ENCODE data around the gene USP2.
"Not testable (repeated sequence)": the region's sequence is repeated elsewhere in the genome, so short reads cannot be mapped to it uniquely, and the experiment has no call there.

Gene USP2

GRCh38 chr11:119414734-119415133 is 33.2 kb upstream of the USP2 start:
- POLR2A ChIA-PET: no interaction called here
- no peak for DNase-seq (ENCODE audit: extremely low spot score)
- CTCF ChIA-PET: interaction anchor here (0.7 kb wide), 1 partner anchor 40 kb away, joined by 3 read pairs; no protein-coding TSS in a partner anchor
- TF ChIP-seq CTBP1 (IDR thresholded peaks at IDR 0.05; ENCODE audit: borderline replicate concordance): no peak
- TF ChIP-seq FOXK2 (IDR thresholded peaks at IDR 0.05): no peak

GRCh38 chr11:119414321-119414720 is 32.8 kb upstream of the USP2 start:
- DNase-seq (ENCODE audit: extremely low spot score): no peak
- TF ChIP-seq HDGF (IDR thresholded peaks at IDR 0.05; ENCODE audit: borderline replicate concordance): no peak
- no peak for TF ChIP-seq PKNOX1 (IDR thresholded peaks at IDR 0.05)
- no peak for TF ChIP-seq CTBP1 (IDR thresholded peaks at IDR 0.05; ENCODE audit: borderline replicate concordance)
- POLR2A ChIA-PET: no interaction called here
- CTCF ChIA-PET: no interaction called here

- ChIA-PET POLR2A (no interaction called here), CTCF (no interaction called here)
- no peak for DNase-seq (ENCODE audit: extremely low spot score)
- TF ChIP-seq NFRKB (IDR thresholded peaks at IDR 0.05): no peak
- TF ChIP-seq ELF4 (IDR thresholded peaks at IDR 0.05): no peak
- TF ChIP-seq FOXA1 (IDR thresholded peaks at IDR 0.05): no peak
- TF ChIP-seq ARNT (IDR thresholded peaks at IDR 0.05): no peak
- no peak for TF ChIP-seq CTBP1 (IDR thresholded peaks at IDR 0.05; ENCODE audit: borderline replicate concordance)
- TF ChIP-seq SUZ12 (IDR thresholded peaks at IDR 0.05): no peak
- TF ChIP-seq FOXK2 (IDR thresholded peaks at IDR 0.05): no peak
- no peak for TF ChIP-seq BHLHE40 (IDR thresholded peaks at IDR 0.05; ENCODE audit: borderline replicate concordance)
- no peak for TF ChIP-seq FOXM1 (IDR thresholded peaks at IDR 0.05; ENCODE audit: borderline replicate concordance)
- no peak for TF ChIP-seq L3MBTL2 (conservative IDR thresholded peaks at IDR 0.05)
Measured at GRCh38 chr11:119412072-119412471, 30.6 kb upstream of the USP2 start.

- POLR2A ChIA-PET: no interaction called here
- DNase-seq (ENCODE audit: extremely low spot score): peak; percentile 1
- TF ChIP-seq FOXM1 (IDR thresholded peaks at IDR 0.05; ENCODE audit: borderline replicate concordance) (no peak), TARDBP (IDR thresholded peaks at IDR 0.05) (no peak), ELF4 (IDR thresholded peaks at IDR 0.05) (no peak)
- CTCF ChIA-PET: interaction anchor here (1.0 kb wide), 1 partner anchor 23 kb away, joined by 3 read pairs; no protein-coding TSS in a partner anchor
Measured at GRCh38 chr11:119410501-119410900, 29.0 kb upstream of the USP2 start.

- POLR2A ChIA-PET: no interaction called here
- DNase-seq (ENCODE audit: extremely low spot score): peak; percentile 2
- no peak for TF ChIP-seq PKNOX1 (IDR thresholded peaks at IDR 0.05)
- no peak for TF ChIP-seq ARNT (IDR thresholded peaks at IDR 0.05)
- TF ChIP-seq FOXM1 (IDR thresholded peaks at IDR 0.05; ENCODE audit: borderline replicate concordance): no peak
- no peak for TF ChIP-seq CTBP1 (IDR thresholded peaks at IDR 0.05; ENCODE audit: borderline replicate concordance)
- CTCF ChIA-PET: interaction anchor here (1.0 kb wide), 1 partner anchor 24 kb away, joined by 3 read pairs; no protein-coding TSS in a partner anchor
Measured at GRCh38 chr11:119409731-119410130, 28.2 kb upstream of the USP2 start.

- TF ChIP-seq HDGF (IDR thresholded peaks at IDR 0.05; ENCODE audit: borderline replicate concordance): no peak
- TF ChIP-seq ZNF384 (IDR thresholded peaks at IDR 0.05): no peak
- TF ChIP-seq CTBP1 (IDR thresholded peaks at IDR 0.05; ENCODE audit: borderline replicate concordance): no peak
- no peak for TF ChIP-seq PKNOX1 (IDR thresholded peaks at IDR 0.05)
- no peak for TF ChIP-seq FOXA1 (IDR thresholded peaks at IDR 0.05)
- CTCF ChIA-PET: no interaction called here
- POLR2A ChIA-PET: no interaction called here
- no peak for DNase-seq (ENCODE audit: extremely low spot score)
Measured at GRCh38 chr11:119406005-119406404, 24.5 kb upstream of the USP2 start.

- POLR2A ChIA-PET: interaction anchor here (1.1 kb wide), 1 partner anchor 12 kb away, joined by 3 read pairs; no protein-coding TSS in a partner anchor
- DNase-seq (ENCODE audit: extremely low spot score); CTCF ChIA-PET: not testable (repeated sequence)
Measured at GRCh38 chr11:119405448-119405847, 24.0 kb upstream of the USP2 start.

GRCh38 chr11:119404872-119405271 is 23.4 kb upstream of the USP2 start:
- DNase-seq (ENCODE audit: extremely low spot score): no peak
- CTCF ChIA-PET: interaction anchor here (0.6 kb wide), 1 partner anchor 49 kb away, joined by 3 read pairs; no protein-coding TSS in a partner anchor
- POLR2A ChIA-PET: interaction anchor here (1.1 kb wide), 1 partner anchor 12 kb away, joined by 3 read pairs; no protein-coding TSS in a partner anchor
- no peak for TF ChIP-seq PKNOX1 (IDR thresholded peaks at IDR 0.05)
- no peak for TF ChIP-seq ARNT (IDR thresholded peaks at IDR 0.05)
- TF ChIP-seq FOXK2 (IDR thresholded peaks at IDR 0.05): no peak
- TF ChIP-seq ZNF384 (IDR thresholded peaks at IDR 0.05): no peak
- no peak for TF ChIP-seq NFRKB (IDR thresholded peaks at IDR 0.05)
- no peak for TF ChIP-seq LEF1 (IDR thresholded peaks at IDR 0.05; ENCODE audit: borderline replicate concordance)
- TF ChIP-seq FOXM1 (IDR thresholded peaks at IDR 0.05; ENCODE audit: borderline replicate concordance): no peak
- no peak for TF ChIP-seq ELF4 (IDR thresholded peaks at IDR 0.05)
- TF ChIP-seq TARDBP (IDR thresholded peaks at IDR 0.05): no peak
- no peak for TF ChIP-seq CTBP1 (IDR thresholded peaks at IDR 0.05; ENCODE audit: borderline replicate concordance)
- no peak for TF ChIP-seq FOXA1 (IDR thresholded peaks at IDR 0.05)
- no peak for TF ChIP-seq SP1 (IDR thresholded peaks at IDR 0.05)
- TF ChIP-seq BHLHE40 (IDR thresholded peaks at IDR 0.05; ENCODE audit: borderline replicate concordance): no peak
- TF ChIP-seq SUZ12 (IDR thresholded peaks at IDR 0.05): no peak
- no peak for TF ChIP-seq HDGF (IDR thresholded peaks at IDR 0.05; ENCODE audit: borderline replicate concordance)
- TF ChIP-seq L3MBTL2 (conservative IDR thresholded peaks at IDR 0.05): no peak
